Activated CD8-positive, alpha-beta memory T cell treated with anti-CD3 and anti-CD28 coated beads for 1 hour (primary cell): ENCODE results near the gene DNM3.

Experiments used
- DNase-seq, 2 donors: peaks; one replicate each; pipeline ENCODE4 v3.0.0-alpha.2; 2020; ENCODE audit warnings: low read depth in 1 of 2; ENCODE audit errors: extremely low read depth in 1 of 2

The DNM3 gene

DNA sequence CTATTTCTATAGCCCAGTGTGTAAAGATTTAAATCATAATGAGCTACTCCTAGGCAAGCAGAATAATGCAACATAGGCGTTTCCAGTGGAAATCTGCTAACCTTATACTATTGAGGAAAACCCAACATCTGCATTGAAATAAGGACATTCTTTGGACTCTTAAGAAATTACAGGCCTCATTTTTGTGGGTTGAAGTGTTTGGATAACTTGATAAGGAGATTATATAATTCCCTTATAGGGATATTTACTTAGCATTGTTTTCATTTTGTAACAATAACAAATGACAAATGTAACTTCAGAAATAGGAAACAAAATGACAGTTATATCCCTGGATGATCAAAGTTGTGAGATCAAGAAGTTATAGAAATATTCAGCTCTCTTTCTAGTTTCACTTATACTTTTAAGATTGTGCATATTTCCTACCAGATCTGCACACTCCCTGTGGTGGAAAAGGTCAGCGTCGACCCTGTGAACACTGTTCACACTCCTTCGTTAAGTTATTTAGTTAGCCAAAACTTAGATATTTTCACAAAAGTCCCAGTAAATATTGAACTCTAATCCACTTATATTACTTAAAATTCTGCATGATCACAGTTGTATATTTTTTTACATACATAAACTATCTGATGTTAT is 294.8 kb downstream of the DNM3 start:
- no peak for DNase-seq

DNA sequence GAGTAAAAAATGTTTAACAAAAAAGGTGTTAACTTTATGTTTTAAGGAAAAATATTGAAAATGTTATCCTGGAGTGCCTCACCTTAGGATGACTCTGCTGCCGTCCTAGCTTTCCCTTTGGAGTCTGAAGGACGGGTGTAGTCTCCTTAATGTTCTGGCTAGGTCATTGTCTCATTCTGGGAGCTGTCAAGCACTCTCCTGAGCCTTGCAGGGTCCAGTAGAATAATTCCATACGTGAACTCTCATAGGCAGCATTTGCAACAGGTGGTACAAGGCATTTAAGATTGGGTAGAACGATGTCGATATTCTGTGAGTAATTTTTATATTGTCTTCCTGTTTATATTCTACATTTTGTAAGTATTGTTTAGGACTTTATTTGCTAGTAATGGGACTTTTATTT is 295.6 kb downstream of the DNM3 start:
- DNase-seq: no peak

DNA sequence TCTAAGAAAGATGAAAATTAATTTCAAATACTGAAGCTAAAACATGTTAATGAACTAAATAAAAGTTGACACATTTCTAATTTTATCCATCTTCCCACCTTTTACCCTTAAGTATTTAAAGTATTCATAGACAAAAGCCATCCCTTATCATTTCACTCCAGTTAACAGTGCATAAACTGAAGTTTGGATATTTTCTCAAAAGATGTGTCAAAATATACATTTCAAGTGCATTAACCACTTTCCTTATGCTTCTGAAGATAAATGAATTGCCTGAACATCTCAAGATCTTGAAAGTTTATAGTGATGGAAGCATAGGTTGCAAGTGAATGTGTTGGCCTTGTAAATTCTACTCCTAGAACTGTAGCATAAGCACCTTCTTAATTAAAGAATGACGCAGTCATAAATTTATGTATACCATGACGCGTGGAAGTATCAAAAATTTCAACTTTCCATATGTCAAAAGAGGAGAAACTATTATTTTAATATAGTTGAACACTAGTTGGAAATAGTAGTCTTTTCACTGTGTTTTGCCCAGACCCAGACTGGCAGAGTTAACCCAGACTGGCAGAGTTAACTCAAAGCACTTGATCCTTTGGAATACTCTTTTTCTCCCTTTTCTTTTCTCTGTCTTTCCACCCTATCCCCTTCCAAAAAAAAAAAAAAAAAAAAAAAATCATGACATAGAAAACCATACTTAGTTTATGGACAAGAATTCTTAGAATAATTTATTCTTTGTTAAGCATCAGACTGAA is 296.6 kb downstream of the DNM3 start:
- DNase-seq: no peak

DNA sequence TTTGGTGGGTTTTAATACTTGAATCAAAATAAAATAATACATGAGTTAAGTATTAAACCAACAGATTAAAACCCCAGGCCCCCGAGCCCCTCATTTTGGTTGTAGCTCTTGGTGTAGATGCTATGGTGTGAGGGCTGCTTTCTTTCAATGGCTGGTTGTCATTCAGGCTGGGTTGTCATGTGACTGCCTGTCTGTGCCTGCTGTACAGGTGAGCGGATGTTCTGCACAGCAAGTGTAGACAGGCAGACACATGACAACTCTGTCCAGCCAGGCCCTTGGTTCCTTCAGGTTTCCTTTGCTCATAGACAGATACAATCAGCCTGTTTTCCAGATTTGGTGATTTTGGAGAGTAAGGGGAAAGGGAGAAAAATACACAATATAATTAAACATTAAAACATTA is 297.3 kb downstream of the DNM3 start:
- DNase-seq: no peak

DNA sequence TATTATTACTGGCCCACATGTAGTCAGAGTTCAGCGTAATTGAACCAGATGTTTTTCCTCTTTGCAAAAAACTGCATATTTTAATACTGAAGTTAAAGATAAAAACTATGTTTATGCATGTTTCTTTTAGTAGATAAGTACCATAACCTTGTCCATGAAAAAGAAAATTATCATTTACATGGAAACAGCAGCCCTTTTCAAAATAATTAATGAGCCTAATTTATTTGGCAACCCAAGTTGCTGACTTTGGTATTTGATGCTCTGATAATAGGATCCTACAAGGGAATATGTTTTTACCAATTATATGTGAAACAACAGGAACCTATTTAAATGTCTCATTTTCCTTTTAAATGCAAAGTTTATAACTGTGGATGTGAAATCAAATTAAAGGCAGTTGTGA is 297.9 kb downstream of the DNM3 start:
- DNase-seq: no peak

DNA sequence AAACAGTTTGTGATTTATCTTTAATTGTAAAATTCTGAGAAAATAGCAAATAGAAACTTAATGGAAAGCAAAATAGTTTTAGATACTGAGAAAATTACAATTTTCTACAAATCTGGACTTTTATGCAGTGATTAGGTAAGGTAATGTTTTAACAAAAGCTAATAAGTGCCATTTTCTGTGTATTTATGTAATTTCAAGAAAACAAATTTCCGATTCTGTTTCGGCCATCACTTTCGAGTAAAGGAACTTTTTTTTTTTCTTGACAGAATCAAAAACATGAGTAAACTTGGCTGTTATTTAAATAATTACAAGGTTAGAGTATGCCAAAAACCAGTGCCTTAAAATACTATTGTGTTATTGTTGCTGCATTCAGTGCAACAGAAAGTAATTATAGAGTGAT is 298.8 kb downstream of the DNM3 start:
- no peak for DNase-seq

DNA sequence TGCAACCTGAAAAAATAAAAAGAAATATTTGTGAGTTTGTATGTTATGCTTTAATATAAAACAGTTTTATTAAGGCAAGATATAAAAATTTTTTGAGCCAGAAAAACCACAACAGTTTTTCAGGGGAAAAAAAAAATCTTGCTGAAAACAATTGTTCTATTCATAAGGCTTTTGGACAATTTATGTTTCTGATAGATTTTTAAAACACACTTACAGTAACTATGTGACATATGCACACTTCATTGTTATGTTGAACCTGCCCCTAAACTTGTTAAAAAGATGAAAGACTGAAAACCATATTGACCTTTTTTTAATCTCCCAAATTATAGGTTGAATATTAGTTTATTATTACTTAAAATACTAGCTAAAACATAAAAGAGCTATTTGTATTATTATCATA is 299.3 kb downstream of the DNM3 start:
- no peak for DNase-seq

DNA sequence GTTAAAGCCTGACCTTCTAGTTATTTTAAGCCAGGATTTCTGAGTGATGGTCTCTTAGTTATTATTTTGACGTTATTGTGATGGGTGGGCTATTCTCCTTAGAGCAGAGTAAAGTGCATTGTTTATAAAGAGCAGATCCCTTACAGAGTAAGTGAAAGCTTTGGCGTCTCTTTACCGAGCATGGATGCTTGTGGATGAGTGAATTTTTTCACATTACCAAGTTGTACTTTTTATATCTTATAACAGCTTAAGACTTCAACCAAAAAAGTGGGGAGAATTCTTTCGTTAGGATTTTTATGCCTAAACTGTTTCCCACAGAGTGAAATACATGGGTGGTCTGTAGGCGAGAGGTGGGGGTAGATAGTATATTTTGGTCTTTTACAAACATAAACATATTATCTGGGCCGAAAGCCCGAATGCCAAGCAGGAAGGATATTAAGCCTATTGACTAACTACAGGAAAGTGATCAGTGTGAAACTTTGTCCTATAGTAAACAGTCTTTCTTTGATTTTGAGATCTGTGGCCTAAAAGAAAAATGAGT is 300.1 kb downstream of the DNM3 start:
- no peak for DNase-seq

DNA sequence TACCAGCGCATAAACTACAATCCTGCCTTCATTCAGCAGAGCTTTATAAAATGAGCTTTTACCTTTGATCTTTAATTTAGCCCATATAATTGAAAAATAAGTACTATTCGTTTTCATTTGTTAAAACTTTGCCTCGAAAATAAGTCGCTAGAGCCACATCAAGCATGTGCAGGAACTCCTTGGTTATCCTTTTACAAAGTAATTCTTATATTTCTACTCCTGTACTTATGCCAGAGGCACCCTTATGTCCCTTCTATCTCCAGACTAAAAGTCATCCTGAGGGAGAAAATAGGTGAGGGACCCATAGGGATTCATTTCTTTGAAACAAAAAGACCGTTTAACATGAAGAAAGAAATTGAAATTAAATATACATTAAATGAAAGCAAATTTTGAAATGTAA is 301.0 kb downstream of the DNM3 start:
- no peak for DNase-seq

DNA sequence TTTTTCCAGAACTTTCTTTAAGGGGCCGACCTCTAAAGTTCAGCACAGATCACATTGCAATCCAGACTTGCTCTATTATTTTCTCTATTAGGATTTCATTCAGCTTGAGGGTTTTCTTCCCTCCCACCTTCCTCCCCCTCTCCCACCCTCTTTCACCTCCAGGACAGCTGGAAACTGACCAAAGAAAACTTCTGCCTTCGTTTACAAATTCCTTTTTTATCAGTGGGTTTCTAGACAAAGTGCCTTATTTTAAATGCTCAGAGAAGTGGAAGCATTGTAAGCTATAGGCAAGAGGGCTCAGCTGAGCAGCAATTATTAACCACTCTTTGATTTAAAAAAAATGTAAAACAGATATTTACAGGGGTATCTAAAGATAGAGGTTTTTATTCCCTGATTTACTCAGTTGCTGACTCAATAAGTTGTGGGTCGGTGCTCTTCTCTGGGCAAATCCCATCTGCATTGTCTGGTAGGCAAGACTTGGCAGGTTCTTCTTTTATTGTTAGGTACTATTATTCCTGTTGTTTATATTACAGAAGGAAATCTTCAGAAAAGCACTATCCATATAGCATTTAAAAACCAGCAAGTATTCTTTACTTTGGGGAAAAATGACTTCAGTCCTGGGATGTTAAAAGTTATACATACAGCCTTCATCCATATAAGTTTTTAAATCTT is 302.2 kb downstream of the DNM3 start:
- no peak for DNase-seq

DNA sequence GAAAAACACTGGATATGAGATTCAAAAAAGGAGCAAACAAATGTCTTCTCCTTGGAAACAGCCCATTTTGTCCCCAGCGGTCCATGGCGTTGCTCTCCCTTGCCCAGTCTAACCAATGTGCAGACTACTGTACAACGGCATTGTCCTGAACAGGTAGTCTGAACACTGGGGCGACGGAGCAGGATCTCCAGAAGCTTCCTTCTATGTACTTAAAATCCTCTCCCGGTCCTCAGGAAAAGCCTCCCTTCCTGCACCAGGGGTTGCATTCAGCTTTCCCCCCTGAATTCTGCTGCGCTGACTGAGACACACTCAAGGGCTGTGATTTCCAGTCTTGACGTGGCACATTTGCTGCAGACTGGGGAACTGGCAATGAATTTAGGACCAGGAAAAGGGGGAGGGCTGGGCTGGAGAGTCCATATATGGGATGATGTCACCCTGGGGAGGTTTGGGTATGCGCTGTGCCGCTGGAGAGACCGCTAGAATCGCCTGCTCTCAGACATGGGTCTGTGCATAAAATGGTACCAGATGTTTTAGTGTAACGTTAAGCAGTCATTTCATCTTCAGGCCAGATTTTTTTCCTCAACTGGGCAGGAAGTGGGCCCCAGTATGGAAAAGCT is 303.3 kb downstream of the DNM3 start:
- no peak for DNase-seq

DNA sequence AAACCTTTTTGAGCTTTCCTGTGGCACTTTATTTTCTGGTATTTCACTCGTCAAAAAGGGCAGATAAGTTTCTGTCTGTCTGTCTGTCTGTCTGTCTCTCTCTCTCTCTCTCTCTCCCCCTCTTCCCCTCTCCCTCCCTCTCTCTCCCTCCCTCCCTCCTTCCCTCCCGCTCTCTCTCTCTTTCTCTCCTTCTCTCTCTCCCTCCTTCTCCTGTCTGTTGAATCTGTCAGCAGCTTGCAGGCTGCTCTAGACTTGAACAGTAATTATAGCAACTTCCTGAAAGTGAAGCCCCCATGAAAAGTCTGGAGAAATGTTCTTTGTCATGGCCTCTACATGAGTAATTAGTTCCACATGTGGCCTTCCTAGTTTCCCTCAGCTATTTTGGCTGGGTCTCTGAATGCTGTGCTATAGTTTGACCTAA is 303.9 kb downstream of the DNM3 start:
- no peak for DNase-seq

DNA sequence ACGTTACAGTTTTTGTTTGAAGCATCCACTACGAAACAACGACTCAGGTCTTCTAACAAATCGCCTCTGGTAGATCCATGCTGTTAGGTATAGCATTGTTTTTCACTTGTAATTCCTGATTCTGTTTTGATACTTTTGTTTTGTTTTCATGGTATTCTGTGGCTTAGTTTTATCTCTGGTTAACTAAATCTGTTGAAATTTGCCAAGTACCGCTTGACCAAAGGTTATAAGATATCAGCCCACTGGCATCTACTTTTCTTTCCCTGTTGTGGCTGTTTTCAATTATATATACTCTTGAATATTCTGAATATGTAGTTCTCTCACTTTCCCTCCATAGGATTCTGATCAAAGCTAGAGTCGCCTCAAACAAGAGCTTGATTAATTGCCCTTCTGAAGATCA is 304.4 kb downstream of the DNM3 start:
- DNase-seq: no peak

DNA sequence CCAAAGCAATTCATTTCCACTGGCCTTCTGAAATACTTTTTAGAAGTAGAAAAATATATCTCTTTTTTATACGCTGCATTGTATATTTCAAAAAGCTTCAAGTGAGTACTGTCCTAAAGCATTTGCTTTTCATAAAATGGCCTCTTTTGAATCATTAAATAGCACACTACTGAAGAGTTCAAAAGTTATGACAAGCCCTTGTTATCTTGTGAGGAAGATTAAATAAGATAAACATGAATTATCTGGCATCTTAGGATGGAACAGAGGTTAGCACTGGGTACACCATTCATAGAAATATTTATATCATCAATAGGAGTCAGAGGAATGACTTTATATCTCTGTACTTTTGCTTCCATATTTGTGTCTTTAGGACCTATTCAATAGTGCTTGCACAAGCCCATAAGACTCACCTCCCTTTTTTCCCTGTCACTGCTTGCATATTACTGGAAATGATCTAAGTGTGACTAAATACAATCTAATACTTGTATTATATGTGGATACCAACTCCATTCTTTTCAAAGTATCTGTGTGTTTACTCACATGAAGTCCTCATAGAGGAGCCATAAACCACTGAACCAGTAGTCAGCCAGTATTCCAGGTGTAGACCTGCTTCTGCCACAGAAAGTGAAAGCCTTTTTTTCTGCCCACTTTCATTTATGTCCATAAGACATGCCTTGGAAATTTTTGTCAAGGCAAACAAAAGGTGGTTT is 305.0 kb downstream of the DNM3 start:
- DNase-seq: no peak

DNA sequence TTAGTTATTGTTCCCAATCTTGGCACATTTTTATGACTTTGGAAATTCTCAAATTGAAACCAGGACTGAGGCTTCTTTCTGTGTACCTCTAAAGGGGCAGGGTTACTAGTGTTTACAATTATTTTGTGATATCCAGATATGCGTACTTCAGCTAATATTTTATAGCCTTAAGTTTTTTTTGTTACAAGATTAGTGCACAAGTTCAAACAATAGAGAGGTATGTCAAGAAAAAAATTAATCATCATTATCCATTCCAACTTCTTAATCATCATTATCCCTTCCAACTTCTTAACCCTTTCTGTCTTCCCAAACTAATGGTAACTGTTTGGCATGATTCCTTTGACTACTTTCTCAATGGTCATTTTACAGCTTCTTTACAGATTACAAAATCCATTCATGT is 306.2 kb downstream of the DNM3 start:
- DNase-seq: no peak

DNA sequence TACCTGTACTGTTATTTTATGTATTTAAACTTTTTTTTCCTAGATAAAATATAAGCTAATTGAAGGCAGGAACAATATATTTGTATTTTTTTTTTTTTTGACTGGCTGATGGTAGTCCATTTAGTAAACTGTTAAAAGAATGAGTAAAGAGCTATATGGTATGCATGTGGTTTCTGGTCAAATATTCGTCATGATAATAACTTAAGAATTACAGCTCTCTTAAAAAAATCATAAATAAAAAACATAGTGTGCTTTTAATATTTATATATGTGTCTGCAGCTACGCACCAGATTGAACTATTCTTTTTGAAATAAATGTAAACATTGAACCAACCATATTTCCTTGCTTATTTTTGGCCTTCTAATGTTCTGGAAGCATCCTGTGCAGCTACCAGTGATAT is 306.9 kb downstream of the DNM3 start:
- no peak for DNase-seq

DNA sequence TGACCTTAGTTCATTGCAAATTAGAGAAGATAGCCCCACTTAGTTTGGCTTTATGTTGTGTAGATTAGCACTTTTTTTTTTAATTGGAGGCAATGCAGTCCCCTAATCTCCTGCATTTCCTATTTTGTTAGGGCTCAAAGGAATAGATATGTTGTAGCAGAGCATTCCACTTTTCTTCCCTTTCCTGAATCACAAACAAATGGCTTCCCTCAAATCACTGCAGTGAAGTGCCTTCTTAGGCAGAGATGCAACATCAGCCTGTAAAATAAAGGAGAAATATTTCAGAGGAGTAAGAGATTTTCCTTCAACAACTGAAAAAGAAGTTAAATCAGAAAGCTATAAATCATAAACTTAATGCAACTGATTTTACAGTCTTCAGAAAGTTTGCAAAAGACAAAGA is 307.4 kb downstream of the DNM3 start:
- DNase-seq: no peak

DNA sequence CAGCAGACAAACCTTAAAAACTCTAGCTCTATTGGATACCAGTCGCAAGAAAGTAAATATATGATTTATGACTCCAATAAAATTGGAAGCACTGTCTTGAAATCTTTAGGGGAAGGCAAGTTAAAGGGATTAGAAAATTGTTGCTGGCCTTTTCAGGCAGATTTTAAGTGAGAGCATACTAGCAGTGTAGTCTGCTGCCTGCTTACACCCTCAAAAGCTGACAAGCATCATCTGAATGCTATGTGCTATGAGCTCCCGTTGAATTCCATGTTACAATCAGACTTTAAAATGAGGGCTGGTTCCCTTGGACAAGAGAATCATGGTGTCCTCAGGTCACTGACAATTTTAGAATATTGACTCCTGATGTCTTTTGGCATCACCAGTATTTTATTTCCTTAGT is 308.0 kb downstream of the DNM3 start:
- no peak for DNase-seq

DNA sequence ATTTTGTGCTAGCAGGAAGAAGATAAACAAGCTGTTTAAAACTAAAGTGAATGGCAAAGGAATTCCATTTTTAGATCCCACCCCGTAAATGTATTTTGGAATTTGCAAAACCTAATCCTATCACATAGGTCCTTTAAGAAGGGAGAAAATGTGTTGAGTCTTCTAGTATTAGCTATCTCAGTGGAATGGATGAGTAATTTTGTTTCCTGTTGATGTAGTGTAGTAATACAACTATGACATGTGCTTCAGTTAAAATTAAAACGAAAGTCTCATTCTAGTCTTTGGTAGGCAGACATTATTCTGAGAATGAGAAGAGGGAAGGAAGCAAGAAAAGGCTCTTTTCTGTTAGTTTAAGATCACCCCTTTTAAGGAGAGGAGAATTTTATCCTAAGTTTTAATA is 313.3 kb downstream of the DNM3 start:
- no peak for DNase-seq

DNA sequence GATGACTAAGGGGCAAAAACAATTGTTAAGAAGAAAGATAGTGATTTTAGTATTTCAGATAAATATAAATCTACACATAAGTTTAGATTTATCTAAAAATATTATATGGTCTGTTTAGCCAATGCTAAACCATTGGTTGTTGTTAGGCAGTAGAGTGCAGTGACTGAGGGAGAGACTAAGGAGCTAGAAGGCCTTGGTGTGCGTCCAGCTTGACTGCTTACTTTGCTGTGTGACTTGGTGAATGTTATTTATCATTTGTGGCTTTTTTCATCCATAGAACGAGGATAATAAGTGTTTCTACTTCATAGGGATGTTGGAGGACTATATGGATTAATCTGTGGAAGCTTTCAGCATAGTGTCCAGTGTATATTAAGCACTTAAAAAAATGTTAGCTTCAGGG is 314.5 kb downstream of the DNM3 start:
- DNase-seq: no peak

DNA sequence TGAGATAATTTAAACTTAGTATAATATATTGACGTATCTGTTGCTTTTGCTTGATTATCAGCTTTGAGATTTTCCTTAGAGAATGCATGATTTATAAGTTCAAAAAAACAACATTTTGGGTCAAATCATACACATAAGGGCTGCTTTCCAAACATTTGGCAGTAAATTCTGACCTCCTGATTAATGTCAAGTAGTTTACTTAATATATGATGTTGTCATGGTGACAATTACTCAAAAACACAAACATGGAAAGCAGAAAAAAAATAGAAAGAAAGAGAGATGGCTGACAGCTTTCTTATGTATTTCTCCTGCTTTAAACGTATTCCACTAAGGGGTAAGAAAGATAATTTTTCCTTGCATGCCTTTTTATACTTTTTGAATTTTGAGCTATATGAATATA is 320.9 kb downstream of the DNM3 start:
- no peak for DNase-seq
